GM18867 (cell line): Measurements from ENCODE around the gene FBXW12.

Experiments used
- ATAC-seq: cut with Tn5 transposase; IDR thresholded peaks from one replicate; pipeline ENCODE4 v1.9.1; 2021; ENCODE audit warnings: mild to moderate bottlenecking, moderate library complexity; ENCODE audit not compliant: unreplicated experiment

Gene FBXW12

DNA sequence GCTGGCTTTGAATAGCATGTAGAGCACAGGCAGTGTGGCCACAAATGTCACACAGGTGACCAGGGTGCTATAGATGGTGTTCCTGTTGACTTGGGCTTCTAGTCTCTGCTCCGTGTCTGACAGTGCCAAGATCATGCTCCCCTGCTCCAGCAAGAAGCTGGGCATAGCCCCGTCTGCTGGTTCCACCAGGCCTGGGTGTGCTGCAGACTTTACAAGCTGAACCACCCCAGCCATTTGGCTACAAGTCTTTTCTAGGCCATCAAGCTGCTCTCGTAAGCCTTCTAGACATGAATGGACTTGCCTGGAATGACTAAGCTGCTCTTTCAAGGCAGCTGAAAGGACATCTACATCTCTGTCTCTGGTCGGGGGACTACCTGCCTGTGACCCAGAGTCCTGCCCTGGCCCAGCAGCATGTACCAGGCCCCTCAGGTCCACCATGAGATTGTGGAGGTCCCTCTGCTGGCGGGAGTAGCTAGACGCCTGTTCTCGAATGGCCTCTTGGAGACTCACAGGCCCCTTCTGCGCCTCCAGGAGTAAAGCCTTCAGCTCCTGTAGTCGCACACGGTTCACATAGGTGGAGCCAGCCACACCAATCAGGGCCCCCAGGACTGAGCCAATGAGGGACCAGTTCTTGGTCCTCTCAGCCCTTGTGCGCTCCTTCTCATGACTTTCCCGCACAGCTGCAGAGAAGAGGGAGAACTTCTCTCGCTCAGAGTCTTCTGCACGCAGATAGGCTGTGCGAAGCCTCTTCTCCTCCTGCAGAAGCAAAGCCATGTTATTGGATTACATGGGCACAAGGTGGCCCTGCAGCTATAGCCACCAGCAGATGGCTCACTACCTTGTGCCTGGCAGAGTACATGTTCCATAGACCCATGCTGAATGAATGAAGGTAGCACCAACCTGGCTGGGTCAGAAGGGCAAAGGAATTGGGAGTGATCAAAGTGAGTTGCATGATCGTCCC, 60.7 kb downstream of the FBXW12 start:
- ATAC-seq = no peak

DNA sequence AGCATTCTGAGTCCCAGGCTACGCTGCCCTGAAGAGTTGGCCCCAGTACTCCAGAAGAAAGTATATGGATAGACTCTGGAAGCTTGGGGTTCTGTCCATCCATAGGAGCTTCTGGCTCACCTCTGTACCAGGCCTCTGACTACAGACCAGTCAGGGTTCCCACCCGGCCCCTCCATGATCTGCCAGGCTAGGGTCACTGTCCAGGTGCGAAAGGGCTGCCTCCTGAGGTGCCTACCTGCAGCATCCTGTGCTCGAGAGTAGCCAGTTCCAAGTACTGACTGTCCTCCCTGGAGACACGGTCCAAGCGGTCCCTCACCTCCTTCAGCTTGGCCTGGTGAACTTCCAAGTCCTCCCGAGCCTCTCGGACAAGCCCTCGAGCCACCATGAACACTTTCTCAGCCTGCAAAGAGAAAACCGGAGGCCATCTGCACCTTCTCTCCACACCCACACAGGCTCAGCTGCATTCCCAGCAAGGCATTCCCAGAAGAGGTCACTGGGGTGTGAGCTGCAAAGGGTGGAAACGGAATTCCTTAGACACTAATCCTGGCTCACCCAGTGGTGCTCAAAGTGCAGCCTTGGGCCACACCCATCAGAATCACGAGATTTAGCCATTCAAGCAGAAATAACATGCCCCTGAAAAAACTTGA, 61.6 kb downstream of the FBXW12 start:
- no peak for ATAC-seq

DNA sequence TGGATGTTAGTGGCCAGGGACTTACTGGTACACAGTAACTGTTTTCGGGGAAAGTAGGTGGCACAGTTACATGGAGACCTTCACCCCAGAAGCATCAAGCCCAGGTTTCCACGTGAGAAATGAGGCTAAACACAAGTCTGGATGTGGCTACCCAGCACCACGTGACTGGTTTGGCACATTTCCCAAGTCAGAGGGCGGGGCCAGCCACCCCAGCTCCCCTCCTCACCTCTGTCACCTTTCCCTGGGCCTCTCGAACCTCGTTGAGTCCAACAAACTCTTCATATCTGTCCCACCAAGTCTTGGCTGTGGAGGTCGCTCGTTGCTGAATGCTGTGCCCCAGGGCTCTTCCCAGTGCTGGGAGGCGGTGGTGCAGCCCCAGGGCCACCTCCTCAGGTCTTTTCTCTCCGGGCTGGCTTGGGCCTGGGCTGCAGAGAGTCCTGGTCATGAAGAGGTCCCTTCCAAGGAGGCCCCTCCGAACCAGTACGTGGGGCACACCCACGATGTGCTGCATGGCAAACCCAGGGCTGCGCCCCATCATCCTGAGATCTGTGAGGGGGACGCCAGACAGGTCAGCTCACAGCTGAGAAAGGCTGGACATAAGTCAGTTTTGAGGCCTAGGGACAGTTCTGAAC, 62.7 kb downstream of the FBXW12 start:
- ATAC-seq = no peak

DNA sequence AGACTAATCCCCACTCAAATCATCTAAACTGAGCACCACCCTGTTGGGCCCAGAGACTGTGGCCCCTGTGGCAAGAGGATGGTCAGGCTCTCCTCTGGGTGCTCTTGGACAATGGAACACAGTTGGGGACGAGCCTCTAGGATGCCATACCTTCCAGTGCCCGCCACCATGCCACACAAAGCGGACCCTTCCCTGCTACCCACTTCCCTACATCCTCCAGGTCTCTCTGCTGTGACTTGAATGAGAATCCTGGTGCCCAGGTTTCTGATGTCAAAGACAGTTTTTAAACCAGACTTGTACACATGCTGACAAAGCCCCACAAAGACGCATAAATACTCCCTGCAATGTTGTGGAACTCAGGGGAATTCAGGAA, 63.2 kb downstream of the FBXW12 start:
- no peak for ATAC-seq

DNA sequence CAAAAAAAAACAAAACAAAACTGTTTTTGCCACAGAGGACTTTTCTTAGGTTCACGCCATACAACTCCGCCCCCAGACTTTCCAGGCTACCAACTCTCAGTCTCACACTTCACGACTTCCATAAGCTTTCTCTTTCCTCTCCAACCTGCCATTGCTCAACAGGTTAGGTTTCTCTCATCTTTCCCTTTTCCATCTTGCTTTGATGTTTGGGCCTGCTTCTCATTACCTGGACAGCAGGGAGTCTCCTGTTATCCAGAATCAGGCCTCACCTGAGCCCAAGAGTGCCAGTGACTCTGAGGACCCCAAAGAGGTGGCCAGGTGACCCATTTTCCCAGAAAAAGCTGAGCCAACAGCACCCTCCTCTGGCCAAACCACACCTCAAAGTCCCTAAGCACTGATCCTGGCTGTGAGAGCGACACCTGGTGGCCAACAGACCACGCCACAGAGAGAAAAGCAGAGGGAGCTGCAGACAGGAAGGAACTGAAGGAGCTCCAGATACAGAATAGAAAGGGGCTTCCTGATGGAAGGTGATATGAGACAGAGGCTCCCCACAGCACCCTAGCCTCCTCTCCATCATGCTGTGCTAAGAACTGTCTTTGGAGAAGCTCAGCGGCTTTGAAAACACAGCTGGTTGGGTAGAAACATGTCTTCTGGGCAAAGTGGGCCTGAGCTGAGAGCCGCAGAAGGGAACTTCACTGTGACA, 63.9 kb downstream of the FBXW12 start:
- ATAC-seq = no peak

DNA sequence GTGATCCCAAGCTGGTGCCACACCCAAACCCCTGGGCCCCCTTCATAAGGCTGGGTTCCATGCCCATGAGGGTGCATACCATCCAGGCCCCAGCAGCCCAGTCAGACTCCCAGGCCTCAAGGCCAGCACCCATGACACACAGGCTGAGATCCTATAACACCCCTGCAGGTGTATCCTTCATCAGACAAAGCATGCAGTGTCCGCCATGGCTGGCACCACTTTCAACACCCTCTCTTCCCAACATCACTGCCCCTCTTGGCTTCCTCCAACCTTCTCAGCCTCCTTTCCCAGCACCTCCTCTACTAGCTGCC, 64.4 kb downstream of the FBXW12 start:
- no peak for ATAC-seq

DNA sequence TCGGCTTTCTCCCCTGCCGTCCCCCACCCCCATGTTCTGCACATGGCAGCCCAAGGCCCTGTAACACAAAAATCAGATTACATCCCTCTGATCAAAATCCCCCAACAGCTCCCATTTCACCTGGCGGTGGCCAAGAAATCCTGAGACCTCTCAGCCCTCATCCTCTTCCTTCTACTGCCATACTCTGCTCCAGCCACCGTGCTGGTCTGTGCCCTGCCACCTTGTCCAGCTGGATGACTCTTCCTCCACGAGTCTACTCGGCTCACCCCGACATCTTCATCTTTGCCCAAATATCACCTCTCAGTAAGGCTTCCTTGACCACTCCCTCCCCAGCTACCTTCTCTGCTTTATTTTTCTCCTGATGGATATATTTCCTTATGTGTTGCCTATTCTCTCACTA, 64.8 kb downstream of the FBXW12 start:
- no peak for ATAC-seq

DNA sequence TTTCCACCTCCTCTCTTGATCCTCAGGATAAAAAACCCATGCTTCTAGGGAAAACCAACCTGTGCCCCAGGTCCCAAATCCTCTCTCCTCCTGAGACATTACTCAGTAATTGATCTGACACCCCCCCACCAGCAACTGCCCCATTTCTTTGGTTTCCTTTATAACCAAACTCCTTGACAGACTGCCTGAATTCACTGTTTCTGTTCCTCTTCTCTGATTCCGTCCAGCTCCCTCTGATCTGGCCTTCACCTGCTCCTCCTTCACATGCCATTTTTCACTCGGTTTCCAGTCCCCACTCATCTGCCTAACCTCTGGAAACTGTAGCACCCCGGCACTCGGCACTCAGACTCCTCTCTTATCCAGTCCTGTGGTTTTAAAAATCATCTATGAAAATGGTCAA, 65.8 kb downstream of the FBXW12 start:
- no peak for ATAC-seq

DNA sequence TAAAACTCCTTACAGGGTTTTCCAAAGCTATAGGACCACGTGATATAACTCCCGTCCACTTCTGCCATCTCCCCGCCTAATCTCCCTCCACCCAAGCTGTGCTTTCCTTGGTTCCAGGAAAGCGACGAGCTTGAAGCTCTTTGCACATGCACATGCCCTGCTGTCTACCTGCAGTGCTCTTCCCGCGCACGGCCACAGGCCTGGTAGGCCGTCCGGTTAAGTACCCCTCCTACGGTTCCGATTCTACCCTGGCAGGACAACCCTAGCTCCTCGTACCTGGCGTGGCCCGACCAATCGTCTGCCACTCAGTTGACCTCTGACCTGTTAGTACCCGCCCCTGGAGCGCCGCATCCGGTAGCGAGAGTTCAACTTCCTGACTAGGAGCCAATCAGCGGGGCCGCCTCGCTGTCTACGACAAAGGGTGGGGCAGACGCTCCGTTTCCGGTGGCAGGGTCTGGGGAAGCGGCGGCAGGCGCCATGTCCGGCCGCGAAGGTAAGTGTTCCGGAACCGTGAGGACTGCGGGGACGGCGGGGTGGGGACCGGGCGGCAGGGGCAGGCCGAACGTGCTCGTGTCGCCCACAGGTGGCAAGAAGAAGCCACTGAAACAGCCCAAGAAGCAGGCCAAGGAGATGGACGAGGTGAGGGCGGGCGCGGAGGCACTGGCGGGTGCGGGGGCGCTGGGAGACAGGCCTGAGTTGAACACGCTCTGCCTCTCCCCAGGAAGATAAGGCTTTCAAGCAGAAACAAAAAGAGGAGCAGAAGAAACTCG, 68.0 kb downstream of the FBXW12 start, which contains the start of the genes CCDC51 and TMA7:
Gene CCDC51 (minus strand): TSS at position 300 of the 770 bp plus-strand sequence. CDS start 4,991 bp downstream, outside the sequence.
Gene TMA7 (plus strand): TSS at position 438 of the 770 bp plus-strand sequence. CDS start 40 bp downstream, at position 478.
- peak; percentile 95 for ATAC-seq

DNA sequence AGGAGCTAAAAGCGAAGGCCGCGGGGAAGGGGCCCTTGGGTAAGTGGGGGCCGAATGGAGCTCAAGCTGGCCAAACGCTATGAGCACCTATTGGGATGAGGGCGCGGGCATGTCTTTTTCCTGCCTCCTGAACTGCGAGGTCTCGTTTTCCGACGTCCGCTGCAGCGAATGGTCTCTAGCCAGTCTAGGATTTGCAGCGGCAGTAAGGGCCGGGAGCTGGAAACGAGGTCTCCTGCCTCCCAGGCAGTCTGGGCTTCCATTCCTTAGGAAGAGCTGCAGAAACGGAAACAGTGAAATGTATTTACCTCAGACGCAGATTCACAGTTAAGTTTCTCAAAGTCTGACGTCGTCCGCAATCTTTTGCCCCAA, 68.6 kb downstream of the FBXW12 start:
- no peak for ATAC-seq

DNA sequence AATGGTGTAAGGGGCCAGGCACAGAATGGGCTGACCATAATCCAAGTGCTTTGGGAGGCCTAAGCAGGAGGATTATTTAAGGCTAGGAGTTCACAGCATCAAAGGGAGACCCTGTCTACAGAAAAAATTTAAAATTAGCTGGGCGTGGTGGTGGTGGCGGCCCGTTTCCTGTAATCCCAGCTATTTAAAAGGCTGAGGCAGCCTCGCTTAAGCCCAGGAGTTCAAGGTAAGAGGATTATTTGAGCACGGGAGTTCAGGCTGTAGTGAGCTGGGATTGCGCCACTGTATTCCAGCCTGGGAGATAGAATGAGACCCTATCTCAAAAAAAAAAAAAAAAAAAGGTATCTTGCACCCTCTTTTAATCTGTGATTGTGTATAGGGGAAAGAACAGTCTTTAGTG, 69.9 kb downstream of the FBXW12 start:
- no peak for ATAC-seq
